Liver (tissue), 9 donors: Measurements from ENCODE around the gene MDC1. TPM values are rescaled to one million over a fixed set of nuclear protein-coding genes. Genes with fewer than 3 reads are reported as not detected.

ENCODE experiments used
- DNase-seq: peaks from one replicate; pipeline ENCODE4 v3.0.0-alpha.2; 2017; ENCODE audit warnings: low spot score
- H3K27ac ChIP-seq, 2 donors: one replicate each; pipeline ENCODE4 v1.7.0; 2013; ENCODE audit warnings: inconsistent platforms in 2 of 2, low read length in 2 of 2, control low read depth in 1 of 2, low read depth in 1 of 2, mild to moderate bottlenecking in 1 of 2
- H3K27me3 ChIP-seq, 4 donors: one replicate each; pipeline versions ENCODE4 v1.6.1 to v1.7.0; 2013; ENCODE audit warnings: low read length in 3 of 4, inconsistent platforms in 1 of 4, mild to moderate bottlenecking in 1 of 4, moderate library complexity in 1 of 4; ENCODE audit not compliant: control insufficient read depth in 4 of 4, insufficient read depth in 4 of 4
- H3K36me3 ChIP-seq, 4 donors: one replicate each; pipeline versions ENCODE4 v1.6.1 to v1.7.0; 2013; ENCODE audit warnings: low read length in 3 of 4, mild to moderate bottlenecking in 3 of 4, low read depth in 1 of 4, moderate library complexity in 1 of 4; ENCODE audit not compliant: control insufficient read depth in 4 of 4, insufficient read depth in 3 of 4
- H3K4me1 ChIP-seq, 4 donors: one replicate each; pipeline versions ENCODE4 v1.6.1 to v1.7.0; 2013; ENCODE audit warnings: low read length in 3 of 4, mild to moderate bottlenecking in 3 of 4, moderate library complexity in 1 of 4; ENCODE audit not compliant: control insufficient read depth in 4 of 4, insufficient read depth in 4 of 4
- H3K4me3 ChIP-seq, 3 donors: one replicate each; pipeline versions ENCODE4 v1.6.1 to v1.7.0; 2013; ENCODE audit warnings: low read length in 3 of 3, control low read depth in 1 of 3, low read depth in 1 of 3, mild to moderate bottlenecking in 1 of 3
- H3K9ac ChIP-seq, 2 donors: one replicate each; pipeline ENCODE4 v1.7.0; 2013; ENCODE audit warnings: low read length in 2 of 2, mild to moderate bottlenecking in 2 of 2, moderate library complexity in 2 of 2, control low read depth in 1 of 2, low read depth in 1 of 2
- H3K9me3 ChIP-seq, 4 donors: one replicate each; pipeline versions ENCODE4 v1.6.1 to v1.7.0; 2013; ENCODE audit warnings: low read length in 3 of 4; ENCODE audit not compliant: control insufficient read depth in 4 of 4
- EGR1 ChIP-seq, 2 donors: IDR thresholded peaks; 2 replicates each; pipeline ENCODE4 v1.6.1; 2016 to 2018; ENCODE audit warnings: antibody characterized with exemption in 2 of 2, low read depth in 2 of 2
- GABPA ChIP-seq, 2 donors: IDR thresholded peaks in 1 of 2; conservative IDR thresholded peaks in 1 of 2; 2 replicates each; pipeline ENCODE4 v1.6.1; 2016; ENCODE audit warnings: antibody characterized with exemption in 2 of 2, mild to moderate bottlenecking in 1 of 2, moderate library complexity in 1 of 2
- HNF4A ChIP-seq, 2 donors: conservative IDR thresholded peaks; 2 replicates each; pipeline ENCODE4 v1.6.1; 2016; ENCODE audit warnings: antibody characterized with exemption in 2 of 2, mild to moderate bottlenecking in 2 of 2
- HNF4G ChIP-seq: IDR thresholded peaks from 2 replicates; pipeline ENCODE4 v1.6.1; 2016; ENCODE audit warnings: antibody characterized with exemption
- JUND ChIP-seq, 2 donors: IDR thresholded peaks; 2 replicates each; pipeline ENCODE4 v1.6.1; 2016; ENCODE audit warnings: antibody characterized with exemption in 2 of 2
- NR2F2 ChIP-seq: IDR thresholded peaks from 2 replicates; pipeline ENCODE4 v1.6.1; 2016; ENCODE audit warnings: antibody characterized with exemption
- RXRA ChIP-seq, 2 donors: IDR thresholded peaks; 2 replicates each; pipeline ENCODE4 v1.6.1; 2017 to 2018; ENCODE audit warnings: antibody characterized with exemption in 2 of 2, mild to moderate bottlenecking in 1 of 2
- SP1 ChIP-seq: IDR thresholded peaks from 2 replicates; pipeline ENCODE4 v1.6.1; 2018; ENCODE audit warnings: antibody characterized with exemption, mild to moderate bottlenecking
- TAF1 ChIP-seq: conservative IDR thresholded peaks from 2 replicates; pipeline ENCODE4 v1.6.1; 2016; ENCODE audit warnings: antibody characterized with exemption, mild to moderate bottlenecking
- WGBS: extraction: QIAGEN DNeasy Blood & Tissue Kit; methylation state at CpG from one replicate; pipeline ENCODE4 v1.1.7; 2013; 5-methylcytosine and 5-hydroxymethylcytosine counted together
- polyA plus RNA-seq, 2 donors: library from polyadenylated mRNA; stranded (reverse) in 1 of 2; unstranded in 1 of 2; fragments of 200-250 nt in 1 of 2; fragments of >200 nt in 1 of 2; fragmentation: Nextera tagmentation in 1 of 2; extraction: Ambion mirVana in 1 of 2; gene quantifications; one replicate each; pipeline versions ENCODE4 v1.2.1 to v1.2.3, GENCODE V29; 2013 to 2015
- total RNA-seq, 2 donors: library from RNA; depleted of rRNA; stranded (reverse); fragments of >200 nt; gene quantifications; one replicate each; pipeline ENCODE4 v1.2.3, GENCODE V29; 2014
- TF ChIP-seq, protein P1 (sequence below): IDR thresholded peaks from 2 replicates; pipeline ENCODE4 v1.6.1; 2016; ENCODE audit warnings: antibody characterized with exemption
- TF ChIP-seq, protein P2 (sequence below): IDR thresholded peaks from 2 replicates; pipeline ENCODE4 v1.6.1; 2016; ENCODE audit warnings: antibody characterized with exemption
- TF ChIP-seq, protein P3 (sequence below): IDR thresholded peaks from 2 replicates; pipeline ENCODE4 v1.6.1; 2016; ENCODE audit warnings: antibody characterized with exemption
- donor health status: healthy.
- donor health status: healthy.
- donor health status: healthy.
- donor health status: healthy.
- donor health status: healthy.

Gene MDC1
- total and polyA plus RNA-seq, 4 donors: 5.9 to 15.5 (median 8.4) TPM

DNA sequence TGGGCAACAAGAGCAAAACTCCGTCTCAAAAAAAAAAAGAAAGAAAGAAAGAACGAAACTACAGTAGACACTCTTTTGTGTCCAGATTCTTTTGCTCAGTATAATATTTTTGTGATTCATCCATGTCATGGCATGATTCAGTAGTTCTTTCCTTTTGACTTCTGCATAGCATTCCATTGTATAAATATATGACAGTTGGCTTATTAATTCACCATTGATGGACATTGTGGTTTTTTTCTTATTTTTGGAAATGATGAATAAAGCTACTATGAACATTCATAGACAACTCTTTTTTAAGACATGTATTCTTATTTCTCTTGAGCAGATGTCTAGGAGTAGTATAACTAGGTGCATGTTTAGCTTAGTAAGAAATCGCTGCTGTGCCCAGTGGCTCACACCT lies 37.5 kb upstream of the MDC1 start:
- no peak for DNase-seq
- no peak overlapping the region for H3K9ac ChIP-seq
- H3K27me3 ChIP-seq: no peaks in the 10 kb centered on the region
- H3K36me3 ChIP-seq: no peaks in the 10 kb centered on the region
- no peaks in the 10 kb centered on the region for H3K9me3 ChIP-seq
- H3K4me3 ChIP-seq: no peak overlapping the region
- WGBS: 99% methylated on average over 3 of the region's 3 CpGs
- TF ChIP-seq HNF4G (no peak), TAF1 (no peak), RXRA (IDR thresholded peaks at IDR 0.05) (no peak), SP1 (no peak)
- TF ChIP-seq, protein P1, sequence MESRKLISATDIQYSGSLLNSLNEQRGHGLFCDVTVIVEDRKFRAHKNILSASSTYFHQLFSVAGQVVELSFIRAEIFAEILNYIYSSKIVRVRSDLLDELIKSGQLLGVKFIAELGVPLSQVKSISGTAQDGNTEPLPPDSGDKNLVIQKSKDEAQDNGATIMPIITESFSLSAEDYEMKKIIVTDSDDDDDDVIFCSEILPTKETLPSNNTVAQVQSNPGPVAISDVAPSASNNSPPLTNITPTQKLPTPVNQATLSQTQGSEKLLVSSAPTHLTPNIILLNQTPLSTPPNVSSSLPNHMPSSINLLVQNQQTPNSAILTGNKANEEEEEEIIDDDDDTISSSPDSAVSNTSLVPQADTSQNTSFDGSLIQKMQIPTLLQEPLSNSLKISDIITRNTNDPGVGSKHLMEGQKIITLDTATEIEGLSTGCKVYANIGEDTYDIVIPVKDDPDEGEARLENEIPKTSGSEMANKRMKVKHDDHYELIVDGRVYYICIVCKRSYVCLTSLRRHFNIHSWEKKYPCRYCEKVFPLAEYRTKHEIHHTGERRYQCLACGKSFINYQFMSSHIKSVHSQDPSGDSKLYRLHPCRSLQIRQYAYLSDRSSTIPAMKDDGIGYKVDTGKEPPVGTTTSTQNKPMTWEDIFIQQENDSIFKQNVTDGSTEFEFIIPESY: no peak
- TF ChIP-seq, protein P2, sequence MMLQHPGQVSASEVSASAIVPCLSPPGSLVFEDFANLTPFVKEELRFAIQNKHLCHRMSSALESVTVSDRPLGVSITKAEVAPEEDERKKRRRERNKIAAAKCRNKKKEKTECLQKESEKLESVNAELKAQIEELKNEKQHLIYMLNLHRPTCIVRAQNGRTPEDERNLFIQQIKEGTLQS: no peak
- H3K27ac ChIP-seq: no peak overlapping the region
- peaks cover 1 to 12% (median 11%) of the 10 kb centered on the region in 4 donors for H3K4me1 ChIP-seq

DNA sequence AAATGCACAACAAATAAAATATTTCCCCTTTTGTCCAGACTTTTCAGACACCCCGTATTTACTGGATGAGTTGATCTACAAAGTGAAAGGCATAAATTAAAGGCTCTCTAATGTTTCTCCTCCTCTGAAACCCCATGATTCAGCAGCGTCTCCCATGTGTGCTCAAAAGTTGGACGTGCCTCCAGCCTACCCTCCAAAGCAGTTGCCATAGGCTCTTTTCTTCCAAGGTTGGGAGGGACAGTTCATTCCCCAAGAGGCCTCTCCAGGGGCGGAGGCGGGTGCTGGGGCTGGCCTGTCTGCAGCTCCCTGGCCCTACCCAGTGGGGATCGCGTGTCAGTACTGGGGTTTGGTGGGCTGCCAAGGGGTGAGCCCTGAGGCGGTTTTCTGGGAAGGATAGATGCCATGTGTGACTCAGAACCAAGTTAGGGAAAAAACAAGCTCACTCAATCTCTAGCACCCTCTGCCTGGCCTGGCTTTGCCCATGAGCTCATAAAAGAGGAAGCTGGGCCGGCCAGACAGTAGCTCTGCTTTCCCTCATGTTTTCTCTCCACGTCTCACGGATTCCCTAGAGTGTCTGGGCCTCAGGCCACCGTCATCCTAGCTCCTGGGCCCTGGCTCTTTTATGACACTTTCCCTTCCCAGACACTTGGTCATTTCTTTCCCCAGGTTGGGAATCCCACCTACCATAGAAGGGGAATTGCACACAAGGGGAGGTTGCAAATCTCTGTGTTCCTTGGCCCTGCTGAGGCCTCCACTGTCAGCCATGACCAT lies 35.3 kb upstream of the MDC1 start:
- no peak for DNase-seq
- Histone ChIP-seq H3K9ac (no peak overlapping the region), H3K4me3 (no peak overlapping the region), H3K27ac (peak overlapping the region; percentile 43 to 76), H3K9me3 (no peaks in the 10 kb centered on the region), H3K27me3 (no peaks in the 10 kb centered on the region), H3K36me3 (no peaks in the 10 kb centered on the region), H3K4me1 (peaks cover 5 to 19% (median 16%) of the 10 kb centered on the region in 4 donors)
- TF ChIP-seq HNF4A (conservative IDR thresholded peaks at IDR 0.05): no peak
- TF ChIP-seq, protein P3, sequence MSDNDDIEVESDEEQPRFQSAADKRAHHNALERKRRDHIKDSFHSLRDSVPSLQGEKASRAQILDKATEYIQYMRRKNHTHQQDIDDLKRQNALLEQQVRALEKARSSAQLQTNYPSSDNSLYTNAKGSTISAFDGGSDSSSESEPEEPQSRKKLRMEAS: no peak
- TF ChIP-seq SP1: peak; percentile 17
- peak; percentile 47 to 51 for TF ChIP-seq JUND (IDR thresholded peaks at IDR 0.05)
- no peak for TF ChIP-seq EGR1 (IDR thresholded peaks at IDR 0.05; ENCODE audit: low read depth in 2 of 2)
- TF ChIP-seq NR2F2: peak; percentile 46
- TF ChIP-seq GABPA (IDR thresholded peaks at IDR 0.05 in 1 of 2, conservative IDR thresholded peaks at IDR 0.05 in 1 of 2): no peak
- no peak for TF ChIP-seq RXRA (IDR thresholded peaks at IDR 0.05)
- WGBS: 74% methylated on average over 12 of the region's 12 CpGs

DNA sequence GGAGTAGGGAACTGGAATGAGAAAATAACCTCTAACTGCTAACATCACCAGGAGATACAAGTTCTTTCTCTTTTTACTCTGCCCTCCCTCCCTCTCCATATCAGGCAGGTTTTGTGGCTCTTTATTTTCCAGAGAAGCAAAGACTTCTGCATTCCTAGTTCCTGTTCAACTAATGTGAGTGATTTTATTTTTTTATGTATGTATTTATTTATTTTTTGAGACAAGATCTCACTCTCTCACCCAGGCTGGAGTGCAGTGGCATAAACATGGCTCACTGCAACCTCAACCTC lies 33.2 kb upstream of the MDC1 start:
- TF ChIP-seq EGR1 (IDR thresholded peaks at IDR 0.05; ENCODE audit: low read depth in 2 of 2): no peak
- no peak for TF ChIP-seq TAF1
- Histone ChIP-seq H3K27me3 (no peaks in the 10 kb centered on the region), H3K9me3 (no peaks in the 10 kb centered on the region), H3K36me3 (no peaks in the 10 kb centered on the region), H3K4me1 (peaks cover 5 to 19% (median 16%) of the 10 kb centered on the region in 4 donors), H3K27ac (peak overlapping the region in 1 of 2 donors; percentile 70), H3K9ac (no peak overlapping the region), H3K4me3 (no peak overlapping the region)
- DNase-seq: no peak
